Lower leg skin (tissue), 3 donors: ENCODE measurements around the gene TMEM245.

Experiments
- CTCF ChIP-seq, 3 donors: fragments of 450-650 bp; IDR thresholded peaks; one replicate each; pipeline ENCODE4 v1.5.1; 2016; ENCODE audit warnings: antibody characterized with exemption in 3 of 3, mild to moderate bottlenecking in 3 of 3, moderate library complexity in 2 of 3
- POLR2A ChIP-seq, 2 donors: fragments of 450-650 bp; IDR thresholded peaks; one replicate each; pipeline ENCODE4 v1.6.1; 2016 to 2017; ENCODE audit warnings: antibody characterized with exemption in 2 of 2, mild to moderate bottlenecking in 1 of 2, moderate library complexity in 1 of 2

GRCh38 chr9:109012876-109013678, 106.7 kb downstream of the TMEM245 start, which contains the start of gene CTNNAL1:
- TF ChIP-seq CTCF (IDR thresholded peaks at IDR 0.05) (no peak), POLR2A (IDR thresholded peaks at IDR 0.05) (no peak)
